HG03108 (cell line): ENCODE measurements around the gene NEGR1.

Experiments
- ATAC-seq: cut with Tn5 transposase; IDR thresholded peaks from one replicate; pipeline ENCODE4 v1.9.1; 2021; ENCODE audit warnings: moderate library complexity; ENCODE audit not compliant: unreplicated experiment

Gene NEGR1

DNA sequence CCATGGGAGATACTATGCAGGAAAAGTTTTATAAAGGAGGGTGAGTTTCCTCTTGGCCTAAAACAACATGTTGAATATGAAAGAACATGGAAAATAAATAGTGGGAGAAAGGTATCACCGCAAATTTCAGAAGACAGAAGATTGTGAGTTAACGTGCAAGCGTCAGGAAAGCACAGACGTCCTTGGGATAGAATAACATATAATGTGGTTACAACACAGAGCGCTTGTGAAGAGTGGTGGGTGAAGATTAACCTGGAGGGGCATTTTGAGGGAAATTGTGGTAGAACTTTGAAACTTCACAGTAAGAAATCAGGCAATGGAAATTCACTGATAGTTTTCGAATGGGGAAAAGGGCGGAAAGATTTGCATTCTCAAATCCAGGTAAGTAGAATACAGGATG lies 47.3 kb downstream of the NEGR1 start:
- no peak for ATAC-seq

DNA sequence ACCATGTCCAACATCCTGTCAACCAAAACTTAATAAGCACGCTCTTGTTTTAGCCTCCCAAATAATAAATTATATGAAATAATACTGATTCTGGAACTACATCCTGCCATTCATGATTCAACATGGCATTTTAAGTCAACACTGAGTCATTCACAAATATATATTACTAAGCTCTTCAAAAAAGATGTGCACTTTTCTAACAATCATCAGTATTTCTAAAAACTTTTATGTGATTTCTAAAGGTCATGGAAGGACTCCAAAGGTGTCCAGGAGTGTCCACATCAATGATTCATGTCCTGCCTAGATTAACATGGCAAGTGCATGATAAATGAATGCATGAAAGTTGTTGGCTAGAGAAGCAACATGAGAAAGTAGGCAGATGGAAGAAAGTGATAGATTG lies 51.6 kb downstream of the NEGR1 start:
- ATAC-seq = no peak

DNA sequence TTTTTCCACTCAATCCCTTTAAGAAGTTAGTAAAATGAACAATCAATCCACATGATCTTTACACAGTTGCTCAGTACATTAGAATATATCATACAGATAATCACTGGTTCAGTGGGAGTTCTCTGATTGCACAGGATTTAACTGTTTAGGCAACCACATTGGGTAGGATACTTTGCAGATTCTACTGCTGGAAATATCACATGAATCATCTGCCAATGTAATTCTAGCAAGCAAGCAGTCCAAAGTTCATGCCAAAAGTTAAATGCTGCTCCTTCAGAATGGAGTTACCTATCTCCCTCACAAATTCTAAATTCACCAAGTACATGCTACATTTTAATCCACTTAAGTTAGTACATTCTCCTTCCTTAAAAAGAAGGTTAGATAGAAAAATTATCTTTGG lies 52.4 kb downstream of the NEGR1 start:
- ATAC-seq = no peak

DNA sequence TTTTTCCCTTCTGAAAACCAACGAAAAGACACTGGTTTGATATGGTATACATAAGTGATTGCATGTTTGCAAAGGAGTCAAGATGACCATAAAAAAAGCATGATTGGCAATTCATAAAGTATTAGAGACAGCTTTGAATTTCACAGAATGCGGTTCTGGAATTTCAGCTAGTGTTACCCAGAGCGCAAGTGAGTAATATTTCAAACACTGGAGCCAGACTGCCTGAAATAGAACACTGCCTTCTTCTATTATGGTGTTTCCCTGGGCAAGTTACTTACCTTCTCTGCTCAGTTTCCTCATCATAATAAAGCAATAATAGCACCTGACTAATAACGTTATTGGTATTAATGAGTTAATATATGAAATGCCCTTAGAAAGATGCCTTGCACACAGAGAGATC lies 54.7 kb downstream of the NEGR1 start:
- no peak for ATAC-seq

DNA sequence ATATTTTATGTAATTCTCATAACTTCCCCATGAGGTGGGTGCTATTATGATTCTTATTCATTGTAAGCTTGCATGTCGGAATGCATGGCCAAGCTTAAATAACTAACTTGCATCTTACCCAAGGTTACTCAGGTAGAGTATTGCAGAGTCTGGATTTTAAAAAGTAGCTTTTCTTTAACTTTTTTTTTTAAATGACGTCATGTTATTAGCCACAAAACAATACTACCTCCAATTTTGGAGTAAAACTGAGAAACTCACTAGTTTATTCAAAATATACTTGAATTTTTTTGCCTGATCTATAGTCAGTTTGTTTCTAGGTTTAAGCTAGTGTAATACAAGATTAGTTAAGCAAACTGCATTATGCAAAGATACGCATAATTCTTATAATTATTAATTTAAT lies 57.8 kb downstream of the NEGR1 start:
- ATAC-seq = no peak

DNA sequence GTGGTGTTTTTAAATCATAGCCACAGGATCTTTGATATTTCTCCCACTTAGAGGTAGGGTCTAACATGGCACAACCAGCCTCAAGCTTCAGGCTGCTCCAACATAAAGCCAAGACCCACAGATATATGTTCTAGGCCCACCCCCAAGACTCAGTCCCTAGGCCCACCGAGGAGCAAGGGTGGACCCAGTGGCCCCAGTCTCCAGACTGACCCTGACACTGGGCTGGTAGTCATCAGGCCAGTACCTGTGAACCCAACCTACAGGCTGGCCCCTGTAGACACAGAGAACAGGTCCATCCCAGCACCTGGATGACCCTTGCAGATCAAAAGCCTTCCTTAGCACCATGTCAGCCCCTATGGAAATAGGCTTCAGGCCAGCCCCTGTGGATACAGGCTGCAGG lies 60.5 kb downstream of the NEGR1 start:
- ATAC-seq = no peak

DNA sequence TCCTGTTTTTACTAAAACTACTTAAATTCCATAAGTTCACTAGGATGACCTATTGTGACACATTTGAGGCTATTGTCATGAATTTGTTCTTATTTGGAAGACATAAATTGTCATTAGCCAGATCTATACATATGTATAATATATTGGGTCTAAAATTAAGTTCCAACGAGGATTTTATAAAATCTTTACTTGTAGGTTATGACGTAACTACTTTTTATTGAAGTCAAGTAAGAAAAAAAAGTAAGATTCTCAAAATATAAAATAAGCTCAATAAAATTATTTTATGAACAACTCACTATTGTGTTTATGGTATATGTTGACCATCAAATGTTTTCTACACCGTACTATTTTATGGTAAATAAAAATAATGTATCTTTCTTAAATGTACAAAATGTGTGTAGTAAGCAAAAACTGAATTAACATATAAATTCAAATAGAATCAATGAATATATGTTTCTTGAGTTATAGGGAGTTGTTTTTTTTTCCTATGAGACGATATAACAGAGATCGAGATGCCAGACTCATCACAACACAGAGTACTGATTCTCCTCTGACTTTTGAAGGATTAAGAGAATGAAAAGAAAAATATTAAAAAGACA lies 64.1 kb downstream of the NEGR1 start:
- ATAC-seq = no peak

DNA sequence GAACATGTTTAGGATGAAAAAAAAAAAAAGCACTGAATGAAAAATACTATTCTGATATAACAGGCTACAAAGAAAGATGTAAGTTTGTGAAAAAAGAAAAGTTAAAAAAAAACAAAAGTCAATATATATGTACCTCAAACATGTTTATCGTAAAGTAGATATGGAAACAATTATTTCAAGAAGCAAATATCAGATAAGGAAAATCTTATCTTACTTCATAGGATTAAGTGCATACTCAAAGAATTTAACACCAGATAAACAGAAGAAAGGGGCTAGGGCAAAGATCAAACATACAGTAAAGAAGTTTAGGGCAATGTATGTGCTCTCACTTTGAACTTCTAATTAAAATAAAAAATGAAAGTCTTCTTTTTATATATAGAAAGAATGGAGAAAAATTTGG lies 75.3 kb downstream of the NEGR1 start:
- no peak for ATAC-seq

DNA sequence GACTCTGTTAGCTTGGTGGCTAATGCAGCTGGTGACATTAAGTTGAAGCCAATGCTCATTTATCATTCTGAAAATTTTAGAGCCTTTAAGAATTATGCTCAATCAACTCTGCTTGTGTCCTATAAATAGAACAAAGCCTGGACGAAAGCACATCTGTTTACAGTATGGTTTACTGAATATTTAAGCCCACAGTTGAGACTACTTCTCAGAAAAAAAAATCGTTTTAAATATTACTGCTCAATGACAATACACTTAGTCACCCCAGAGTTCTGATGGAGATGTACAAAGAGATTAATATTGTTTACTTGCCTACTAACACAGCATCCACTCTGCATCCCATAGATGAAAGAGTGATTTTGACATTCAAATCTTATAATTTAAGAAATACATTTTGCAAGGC lies 79.6 kb downstream of the NEGR1 start:
- no peak for ATAC-seq

DNA sequence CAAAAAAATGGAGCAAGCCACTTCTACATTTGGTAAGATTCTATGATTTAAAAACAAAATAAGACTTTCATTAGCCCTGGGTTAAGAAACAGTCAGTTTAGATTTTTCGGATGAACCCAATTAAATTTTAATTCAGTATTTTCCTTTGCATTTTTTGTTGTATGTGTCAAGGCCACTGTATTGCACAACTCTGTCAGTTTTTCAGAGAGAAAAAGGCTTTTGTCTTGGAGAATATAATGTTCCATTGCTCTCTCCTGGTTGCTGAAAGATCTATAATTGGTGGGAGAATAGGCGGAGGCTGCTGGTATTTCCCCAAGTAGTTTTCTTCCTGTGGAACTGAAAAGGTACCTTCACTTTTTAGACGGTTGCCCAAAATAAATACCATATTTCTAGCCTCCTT lies 84.6 kb downstream of the NEGR1 start:
- no peak for ATAC-seq

DNA sequence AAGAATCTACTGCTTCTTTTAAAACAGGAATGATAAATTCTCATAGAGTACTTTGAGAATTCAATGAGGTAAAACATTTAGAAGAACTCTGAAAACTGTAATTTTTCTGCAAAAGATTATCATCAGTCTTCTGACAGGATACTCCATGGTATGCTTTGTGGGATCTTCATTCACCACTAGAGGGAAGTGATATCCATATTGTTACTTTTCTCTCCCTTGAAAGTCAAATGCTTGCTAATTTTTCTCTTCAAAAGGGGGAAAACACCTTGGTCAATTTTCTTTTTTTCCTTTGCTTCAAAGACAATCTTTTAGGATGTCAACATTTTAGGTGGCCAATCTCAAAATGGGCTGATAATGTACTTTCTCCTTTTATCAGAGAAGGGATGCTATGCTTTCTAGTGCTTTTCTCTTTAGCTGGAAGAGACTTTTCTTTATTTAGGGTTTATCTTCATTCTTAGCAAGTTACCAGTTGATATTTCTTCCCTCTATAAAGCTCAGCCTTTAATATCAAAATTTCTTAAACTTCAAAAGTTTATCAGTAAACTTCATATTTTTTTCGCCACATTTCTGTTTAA lies 95.5 kb downstream of the NEGR1 start:
- no peak for ATAC-seq

DNA sequence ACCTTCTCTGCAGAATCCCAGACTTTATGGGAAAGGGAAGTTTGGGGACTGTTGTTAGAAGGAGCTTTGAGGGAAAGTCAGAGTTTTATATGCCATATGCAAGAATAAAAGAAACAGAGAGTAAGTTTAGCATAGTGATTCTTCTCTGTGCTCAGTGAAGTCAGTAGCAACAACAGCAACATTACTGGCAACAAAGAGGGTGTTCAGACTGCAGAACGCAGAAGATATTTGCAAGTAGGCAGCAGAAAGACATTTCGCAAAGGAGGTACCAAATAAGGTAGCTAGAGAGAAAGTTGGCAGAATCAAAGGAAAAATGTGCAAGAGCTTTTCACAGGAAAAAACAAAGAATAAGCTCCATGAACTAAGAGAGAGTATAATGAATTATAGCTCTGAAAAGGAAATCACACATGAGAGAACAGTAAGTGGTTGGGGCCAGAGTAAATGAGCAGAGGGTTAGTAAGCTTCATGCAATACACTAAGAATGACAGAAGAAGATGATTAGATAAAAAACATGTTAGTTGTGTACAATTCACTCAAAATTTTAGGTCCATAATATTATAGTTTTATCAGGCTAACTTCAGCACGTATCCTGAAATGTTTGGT lies 98.1 kb downstream of the NEGR1 start:
- no peak for ATAC-seq

DNA sequence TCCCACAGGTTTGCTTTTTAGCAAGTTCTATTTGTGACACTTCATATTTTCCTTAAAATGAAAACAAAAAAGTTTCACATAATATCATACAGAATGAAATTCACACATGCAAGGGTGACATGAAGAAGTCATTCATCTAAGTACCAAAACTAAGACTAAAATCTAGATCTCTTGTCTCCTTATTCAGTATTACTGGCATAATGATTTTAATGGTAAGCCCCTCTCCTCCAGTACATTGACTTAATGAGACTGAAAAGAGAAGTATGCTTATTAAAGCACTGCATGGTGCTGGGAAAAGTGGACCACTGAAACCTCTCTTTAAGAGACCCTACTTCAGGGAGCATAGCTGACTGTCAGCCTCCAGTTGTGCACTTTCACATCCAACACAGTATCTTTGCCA lies 99.5 kb downstream of the NEGR1 start:
- no peak for ATAC-seq

DNA sequence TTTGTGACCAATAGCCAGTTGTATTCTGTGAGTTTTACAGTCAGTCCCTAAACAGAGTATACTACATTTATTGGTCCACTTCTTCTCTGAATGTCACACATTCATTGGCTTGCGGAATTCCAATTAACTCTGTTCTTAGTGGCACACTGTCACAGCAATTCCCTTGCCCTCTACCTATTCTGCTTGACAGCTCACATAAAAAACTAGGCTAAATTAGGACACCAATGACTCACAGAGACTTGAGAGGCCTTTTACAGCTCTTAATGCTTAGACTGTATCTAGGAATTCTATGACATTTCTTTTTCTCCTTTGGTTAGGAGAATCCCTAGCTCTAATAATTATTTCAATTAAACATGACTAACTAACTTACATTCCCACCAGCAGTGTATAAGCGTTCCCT lies 104.1 kb downstream of the NEGR1 start:
- ATAC-seq = no peak

DNA sequence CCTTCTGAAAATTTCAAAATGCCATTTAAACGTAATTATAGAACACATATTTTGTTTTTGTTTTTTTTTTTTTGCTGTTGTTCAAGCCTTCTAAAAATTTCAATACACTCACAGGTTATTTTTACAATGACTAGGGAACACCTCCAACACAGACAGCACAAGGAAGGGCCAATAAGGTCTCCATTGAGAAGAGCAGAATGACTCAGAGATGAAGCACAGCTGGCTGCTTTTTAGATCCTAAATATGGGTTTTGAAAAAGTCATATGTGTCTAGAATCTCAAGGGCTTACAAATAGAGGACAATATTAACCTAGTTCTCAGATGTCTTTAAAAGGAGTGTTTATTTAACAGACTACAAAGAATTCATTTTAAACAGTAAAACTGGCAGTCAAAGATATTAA lies 104.6 kb downstream of the NEGR1 start:
- no peak for ATAC-seq

DNA sequence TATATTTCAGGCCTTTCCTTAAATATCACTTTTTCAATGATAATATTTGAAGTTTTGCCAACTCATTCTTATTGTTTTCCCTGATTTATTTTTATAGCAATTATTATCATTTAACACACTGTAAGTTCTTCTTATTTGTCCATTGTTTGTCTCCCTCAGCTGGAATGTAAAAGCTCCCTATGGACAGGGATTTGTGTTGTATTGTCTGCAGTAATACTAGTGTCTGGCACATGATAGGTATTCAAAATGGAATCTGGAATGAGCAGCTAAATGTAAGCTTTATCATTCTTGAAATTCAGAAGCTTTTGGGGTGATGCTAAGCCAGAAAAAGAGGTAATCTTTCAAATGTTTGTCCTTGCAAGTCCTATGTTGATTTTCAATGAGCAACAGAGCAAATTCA lies 112.1 kb downstream of the NEGR1 start:
- ATAC-seq = no peak

DNA sequence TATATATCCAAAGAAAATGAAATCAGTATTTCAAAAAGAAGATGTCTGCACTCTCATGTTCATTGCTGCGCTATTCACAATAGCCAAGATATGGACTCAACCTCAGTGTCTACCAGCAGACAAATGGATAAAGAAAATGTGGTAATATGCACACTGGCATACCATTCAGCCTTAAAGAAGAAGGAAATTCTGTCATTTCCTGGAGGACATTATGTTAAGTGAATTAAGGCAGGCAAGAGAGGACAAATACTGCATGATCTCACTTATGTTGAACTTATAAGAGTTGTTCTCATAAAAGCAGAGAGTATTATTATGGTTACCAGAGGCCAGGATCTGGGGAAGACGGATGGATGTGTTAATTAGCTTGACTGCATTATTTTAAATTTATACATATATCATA lies 115.9 kb downstream of the NEGR1 start:
- no peak for ATAC-seq

DNA sequence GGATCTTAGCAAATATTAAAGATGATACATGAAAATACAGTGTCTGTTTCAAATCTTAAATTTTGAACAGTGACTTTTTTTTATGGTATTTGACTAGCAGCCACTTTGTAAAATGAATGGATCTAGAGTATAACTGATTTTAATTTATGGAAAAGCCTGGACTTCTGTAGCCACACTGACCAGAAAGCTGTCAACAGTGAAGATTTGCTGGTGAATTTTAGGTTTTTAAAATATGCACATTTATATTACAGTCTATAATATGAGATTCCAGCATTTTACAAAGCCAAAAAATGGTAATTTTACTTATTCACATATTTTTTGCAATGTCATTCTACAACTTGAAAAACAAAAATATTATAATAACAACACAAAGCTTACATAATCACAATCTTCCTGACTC lies 131.8 kb downstream of the NEGR1 start:
- no peak for ATAC-seq

DNA sequence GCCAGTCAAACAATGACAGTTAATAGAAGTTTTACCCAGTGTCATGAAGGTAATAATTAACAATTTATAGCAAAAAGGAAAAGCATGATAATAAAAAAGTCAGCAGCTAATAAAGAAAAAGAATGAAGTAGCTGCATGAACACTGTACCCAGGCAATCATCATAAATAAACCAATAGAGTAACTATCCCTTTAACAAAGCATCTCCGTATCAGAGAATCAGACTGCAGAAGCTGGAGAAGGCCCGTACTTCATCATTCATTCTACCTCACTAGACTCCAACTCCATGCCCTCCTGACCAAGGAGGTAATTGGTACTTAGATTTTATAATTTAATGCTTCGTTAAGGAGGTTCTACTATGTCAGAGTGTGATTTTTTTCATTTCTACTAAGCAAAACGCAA lies 140.5 kb downstream of the NEGR1 start:
- ATAC-seq = no peak

DNA sequence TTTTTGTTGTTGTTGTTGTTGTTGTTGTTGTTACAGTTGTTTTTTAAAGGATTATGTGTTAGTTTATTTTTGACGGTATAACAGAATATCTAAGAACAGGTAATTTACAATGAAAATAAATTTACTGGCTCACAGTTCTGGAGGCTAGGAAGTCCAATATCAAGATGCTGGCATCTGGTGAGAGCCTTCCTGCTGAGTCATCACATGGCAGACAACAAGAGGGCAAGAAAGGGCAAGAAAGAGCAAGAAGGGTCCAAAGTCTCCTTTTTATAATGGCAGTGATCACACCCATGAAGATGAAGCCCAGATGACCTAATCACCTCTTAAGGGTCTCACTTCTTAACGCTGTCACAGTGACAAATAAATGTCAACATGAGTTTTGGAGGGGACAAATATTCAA lies 142.1 kb downstream of the NEGR1 start:
- no peak for ATAC-seq

DNA sequence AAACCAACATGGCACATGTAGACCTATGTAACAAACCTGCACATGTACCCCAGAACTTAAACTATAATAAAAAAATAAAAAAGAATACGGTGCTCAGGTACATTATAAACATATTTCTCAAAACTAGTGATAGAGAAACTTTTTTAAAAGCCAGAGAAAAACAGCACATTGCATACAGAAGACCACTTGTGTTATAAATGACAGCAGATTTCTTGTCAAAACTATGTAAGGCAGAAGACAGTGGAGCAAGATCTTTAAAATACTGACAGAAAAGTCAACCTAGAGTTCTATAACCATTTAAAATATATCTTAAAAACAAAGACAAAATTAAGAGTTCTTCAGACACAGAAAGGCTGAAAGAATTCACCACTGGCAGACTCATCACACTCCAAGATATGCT lies 144.7 kb downstream of the NEGR1 start:
- ATAC-seq = no peak

DNA sequence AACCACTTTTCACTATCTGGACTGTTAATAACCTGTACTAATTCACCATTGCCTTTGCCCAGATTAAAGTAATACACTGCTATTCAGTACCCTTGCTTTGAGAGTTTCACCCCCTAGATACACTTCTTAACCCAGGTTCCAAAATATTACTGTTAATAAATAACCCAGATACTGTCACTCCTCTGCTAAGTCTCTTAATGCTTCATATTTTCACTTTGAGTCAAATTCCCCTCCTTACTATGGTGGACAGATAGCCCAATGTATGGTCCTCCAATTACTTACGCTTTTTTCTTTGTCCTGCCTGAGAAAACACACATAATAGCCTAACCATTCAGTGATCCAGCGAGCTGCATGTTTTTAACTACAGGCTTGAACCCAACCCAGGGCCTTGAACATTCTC lies 152.5 kb downstream of the NEGR1 start:
- no peak for ATAC-seq
